GM15510 (cell line): ENCODE results near the gene TRIM45.

ENCODE experiments used
- POLR2A ChIP-seq: IDR thresholded peaks from 3 replicates; pipeline ENCODE4 v1.6.1; 2011; ENCODE audit warnings: borderline replicate concordance; ENCODE audit not compliant: insufficient read length; ENCODE audit errors: extremely low read depth

TRIM45 gene

DNA sequence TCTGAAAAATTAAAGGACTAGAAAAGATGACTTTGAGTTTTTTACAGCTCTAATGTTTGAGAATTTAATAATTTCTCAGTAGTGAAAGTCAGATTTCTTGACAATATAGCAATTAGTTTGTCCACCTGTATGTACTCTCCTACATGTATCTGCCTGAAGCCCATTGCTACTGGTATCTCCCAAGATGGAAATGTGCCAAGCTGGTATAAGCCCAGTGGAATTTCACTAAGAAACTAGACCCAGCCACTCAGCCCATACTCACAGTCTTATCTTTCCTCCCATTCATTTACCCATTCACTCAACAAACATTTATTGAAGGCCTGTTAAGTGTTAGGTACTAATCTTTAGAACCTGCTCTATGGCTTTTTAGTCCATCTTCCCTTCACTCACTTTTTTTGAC, 21.6 kb upstream of the TRIM45 start:
- no peak for TF ChIP-seq POLR2A

DNA sequence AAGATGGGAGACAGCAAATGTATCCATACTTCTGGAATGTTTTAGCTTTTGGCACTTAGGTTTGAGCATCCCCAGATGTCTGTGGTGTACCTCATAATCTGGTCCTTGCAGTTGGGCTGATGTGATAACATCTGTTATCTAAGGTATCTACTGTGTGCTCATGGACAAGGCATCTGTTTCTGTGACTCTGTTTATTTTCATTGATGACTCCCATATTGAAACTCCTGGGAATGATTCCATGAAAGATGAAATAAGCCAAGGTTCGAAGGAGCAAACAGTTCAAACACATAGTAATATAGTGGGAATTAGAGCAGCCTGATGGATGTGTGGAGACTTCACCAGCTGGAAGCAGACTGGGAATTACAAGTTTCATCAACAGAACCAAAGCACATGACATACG, 20.7 kb upstream of the TRIM45 start:
- TF ChIP-seq POLR2A = no peak

DNA sequence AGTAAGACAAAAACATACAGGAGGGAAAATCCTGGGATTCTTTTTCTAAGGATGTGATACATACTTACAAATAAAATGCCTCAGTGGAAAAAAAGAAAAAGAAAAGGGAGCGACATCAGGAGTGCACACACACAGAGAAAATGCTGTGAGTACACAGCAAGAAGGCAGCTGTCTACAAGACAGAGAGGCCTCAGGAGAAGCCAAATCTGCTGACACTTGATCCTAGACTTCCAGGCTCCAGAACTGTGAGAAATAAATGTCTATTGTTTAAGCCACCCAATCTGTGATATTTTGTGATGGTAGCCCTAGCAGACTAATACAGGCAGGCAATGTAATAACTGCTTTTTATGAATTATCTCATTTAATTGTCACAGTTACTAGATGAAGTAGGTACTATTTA, 17.0 kb upstream of the TRIM45 start:
- TF ChIP-seq POLR2A = no peak

DNA sequence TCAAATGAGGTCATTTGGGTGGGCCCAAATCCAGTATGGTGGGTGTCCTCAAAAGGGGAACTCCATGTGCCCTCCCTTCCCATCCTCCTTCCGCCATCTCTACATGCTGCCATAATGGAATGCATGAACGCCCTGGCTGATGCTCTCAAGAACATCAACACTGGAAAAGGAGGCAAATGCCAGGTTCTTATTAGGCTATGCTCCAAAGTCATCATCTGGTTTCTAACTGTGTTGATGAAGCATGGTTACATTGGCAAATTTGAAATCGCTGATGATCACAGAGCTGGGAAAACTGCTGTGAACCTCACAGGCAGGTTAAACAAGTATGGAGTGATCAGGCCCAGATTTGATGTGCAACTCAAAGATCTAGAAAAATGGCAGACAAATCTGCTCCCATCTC, 16.6 kb upstream of the TRIM45 start:
- no peak for TF ChIP-seq POLR2A

DNA sequence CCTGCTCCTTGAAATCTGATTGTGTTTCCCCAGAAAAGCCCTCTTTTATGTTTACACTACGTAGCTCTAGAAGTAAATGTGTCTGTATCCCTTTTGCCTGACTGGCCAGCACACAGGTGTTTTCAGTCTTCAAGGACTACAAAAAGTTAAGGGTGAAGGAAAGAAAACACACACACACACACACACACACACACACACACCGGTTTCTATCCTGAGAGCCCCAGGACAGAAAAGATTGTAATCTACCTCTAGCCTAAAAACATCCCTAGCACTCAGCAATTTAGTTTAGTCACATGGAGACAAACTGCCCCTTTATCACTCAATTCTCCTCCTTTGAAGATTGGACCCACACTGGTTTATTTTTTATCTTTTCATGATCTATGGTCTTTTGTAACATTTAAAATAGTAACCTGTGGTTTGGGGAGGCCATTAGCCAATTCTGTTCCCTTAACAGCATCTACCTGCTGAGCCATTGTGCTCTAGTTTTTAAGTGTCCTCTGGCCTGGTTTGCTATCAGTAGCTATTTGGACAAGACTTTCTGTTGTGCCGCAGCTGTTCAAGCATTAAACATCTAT, 15.8 kb upstream of the TRIM45 start:
- no peak for TF ChIP-seq POLR2A

DNA sequence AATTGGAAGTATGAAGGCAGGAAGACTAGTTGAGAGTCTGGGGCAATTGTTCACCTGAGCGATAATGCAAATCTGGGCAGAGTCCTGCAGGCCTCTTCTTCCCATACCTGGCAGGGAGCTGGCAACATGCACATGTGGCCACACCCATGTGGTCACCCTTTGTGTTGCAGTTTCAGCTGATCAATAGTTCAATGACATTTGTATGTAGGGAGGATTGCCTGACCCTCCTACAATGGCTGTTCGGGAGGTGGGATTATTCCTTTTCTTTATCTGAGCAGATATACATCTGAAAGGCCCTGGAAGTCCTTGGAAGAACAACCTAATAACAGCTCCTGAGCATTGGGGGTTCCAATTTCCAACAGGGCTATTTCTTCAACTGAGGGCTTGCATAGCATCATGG, 15.2 kb upstream of the TRIM45 start:
- no peak for TF ChIP-seq POLR2A

DNA sequence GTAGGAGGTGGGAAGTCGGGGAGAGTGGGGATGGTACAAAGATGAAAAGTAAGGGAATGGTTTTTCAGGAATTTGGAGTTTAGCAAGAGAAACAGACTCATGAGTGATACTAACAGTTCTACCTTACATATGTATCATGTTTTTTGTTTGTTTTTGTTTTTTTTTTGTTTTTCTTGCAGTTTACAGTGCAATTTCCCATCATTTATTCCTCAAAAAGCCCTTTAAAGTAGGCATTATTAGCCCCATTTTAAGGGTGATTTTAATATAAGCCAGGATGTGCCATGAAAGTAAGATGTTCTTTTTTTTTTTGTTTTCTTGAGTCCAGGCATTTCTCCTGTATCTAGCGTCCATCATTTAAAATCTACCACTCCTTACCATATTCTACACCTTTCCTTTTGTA, 13.8 kb upstream of the TRIM45 start:
- no peak for TF ChIP-seq POLR2A

DNA sequence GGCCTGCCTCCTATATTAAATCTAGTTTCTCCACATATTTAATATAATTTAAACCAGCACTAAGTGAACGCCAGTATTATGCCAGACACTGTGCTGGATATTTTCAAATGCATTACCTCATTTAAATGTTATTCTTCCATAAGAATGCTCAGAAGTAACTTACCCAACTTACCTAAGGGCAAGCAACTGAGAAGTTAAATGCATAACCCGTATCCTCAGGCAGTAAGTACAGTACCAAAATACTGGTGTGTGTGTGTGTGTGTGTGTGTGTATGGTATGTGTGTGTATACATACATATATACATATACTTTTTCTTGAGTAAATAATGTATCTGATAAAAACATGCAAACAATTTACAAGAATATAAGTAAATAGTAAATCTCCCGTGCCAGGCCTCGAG, 9.0 kb upstream of the TRIM45 start:
- no peak for TF ChIP-seq POLR2A

DNA sequence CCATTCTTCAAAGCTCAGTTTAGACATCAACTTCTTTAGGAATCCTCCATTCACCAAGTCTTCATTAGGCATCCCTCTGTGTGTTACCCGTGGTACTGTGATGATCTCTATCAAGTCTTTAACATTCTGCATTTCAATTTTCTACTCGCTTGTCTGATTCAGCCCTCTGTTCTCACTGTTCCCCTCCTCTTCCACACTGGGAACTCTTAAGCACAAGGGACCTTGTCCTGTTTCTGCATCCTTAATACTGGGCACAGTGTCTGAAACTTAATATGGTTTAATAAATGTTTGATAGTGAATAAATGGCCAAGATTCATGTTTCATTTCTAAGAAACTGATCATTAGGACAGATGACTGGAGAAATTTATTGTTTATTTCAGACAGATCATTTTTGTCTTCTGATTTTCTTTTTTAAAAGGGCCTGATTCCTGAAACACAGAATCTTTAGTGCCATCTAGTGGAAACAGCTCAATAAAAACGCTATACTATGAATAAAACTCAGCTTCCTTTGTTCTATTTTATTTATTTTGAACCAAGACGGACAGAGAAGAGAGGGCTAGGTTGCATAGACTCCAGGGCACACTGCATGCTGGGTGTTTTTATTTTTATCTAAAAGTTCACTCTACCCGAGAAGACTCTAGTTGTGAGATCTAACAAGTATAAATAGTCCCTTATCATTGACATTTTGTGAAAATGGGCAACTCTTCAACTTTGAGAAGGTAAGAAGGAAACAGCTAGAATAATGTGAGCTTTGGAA, 7.0 kb upstream of the TRIM45 start:
- no peak for TF ChIP-seq POLR2A

DNA sequence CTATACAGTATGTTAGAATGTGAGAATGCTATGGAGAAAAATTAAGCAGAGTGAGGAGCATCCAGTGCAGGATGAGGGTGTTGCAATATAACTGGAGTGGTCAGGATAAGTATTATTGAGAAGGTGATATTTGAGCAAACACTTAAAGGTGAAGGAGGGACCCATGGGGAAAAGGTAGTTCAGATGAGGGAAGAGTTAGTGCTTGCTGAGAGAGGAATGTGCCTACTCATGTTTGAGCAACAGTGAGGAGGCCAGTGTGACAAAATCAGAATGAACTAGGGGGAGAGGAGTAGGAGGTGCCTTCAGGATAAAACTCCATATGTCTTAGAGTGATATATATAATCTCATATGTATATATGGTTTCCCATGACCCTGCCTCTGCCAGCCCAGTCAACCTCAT, 6.2 kb upstream of the TRIM45 start:
- no peak for TF ChIP-seq POLR2A

DNA sequence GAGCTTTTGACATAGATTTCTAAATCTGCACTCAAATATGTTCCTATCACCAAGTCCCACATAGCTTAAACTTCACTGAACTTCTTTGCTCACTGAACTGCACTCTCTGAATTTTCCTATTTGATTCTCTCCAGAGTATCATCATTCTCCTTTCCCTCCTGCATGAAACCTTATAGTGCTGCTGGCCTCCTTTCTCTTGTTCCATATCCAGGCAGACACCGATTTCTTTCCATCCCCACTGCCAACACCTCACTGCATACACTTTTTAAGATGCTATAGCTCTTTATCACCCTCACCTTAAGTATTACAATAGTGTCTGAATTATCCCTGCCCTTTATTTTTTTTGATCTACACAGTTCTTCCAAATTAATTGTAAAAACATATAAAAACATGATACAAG, 3.1 kb upstream of the TRIM45 start:
- TF ChIP-seq POLR2A = no peak

DNA sequence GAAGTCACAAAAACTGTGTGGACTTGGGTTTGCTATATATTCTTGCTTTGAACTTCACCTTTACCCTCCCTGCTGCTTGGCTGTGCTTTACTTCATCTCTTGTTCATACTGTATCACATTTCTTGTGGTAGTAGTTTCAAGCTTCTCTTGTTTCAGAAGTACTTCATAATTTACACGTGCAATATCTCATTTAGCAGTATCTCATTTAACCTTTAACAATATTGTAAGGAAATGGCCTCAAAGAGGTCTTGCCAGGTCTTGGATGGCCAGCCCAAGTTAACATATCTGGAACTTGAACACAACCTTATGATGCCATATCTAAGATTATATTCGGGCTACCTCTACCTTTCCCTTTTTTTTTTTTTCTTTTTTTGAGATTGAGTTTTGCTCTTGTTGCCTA, 1.7 kb upstream of the TRIM45 start:
- no peak for TF ChIP-seq POLR2A

DNA sequence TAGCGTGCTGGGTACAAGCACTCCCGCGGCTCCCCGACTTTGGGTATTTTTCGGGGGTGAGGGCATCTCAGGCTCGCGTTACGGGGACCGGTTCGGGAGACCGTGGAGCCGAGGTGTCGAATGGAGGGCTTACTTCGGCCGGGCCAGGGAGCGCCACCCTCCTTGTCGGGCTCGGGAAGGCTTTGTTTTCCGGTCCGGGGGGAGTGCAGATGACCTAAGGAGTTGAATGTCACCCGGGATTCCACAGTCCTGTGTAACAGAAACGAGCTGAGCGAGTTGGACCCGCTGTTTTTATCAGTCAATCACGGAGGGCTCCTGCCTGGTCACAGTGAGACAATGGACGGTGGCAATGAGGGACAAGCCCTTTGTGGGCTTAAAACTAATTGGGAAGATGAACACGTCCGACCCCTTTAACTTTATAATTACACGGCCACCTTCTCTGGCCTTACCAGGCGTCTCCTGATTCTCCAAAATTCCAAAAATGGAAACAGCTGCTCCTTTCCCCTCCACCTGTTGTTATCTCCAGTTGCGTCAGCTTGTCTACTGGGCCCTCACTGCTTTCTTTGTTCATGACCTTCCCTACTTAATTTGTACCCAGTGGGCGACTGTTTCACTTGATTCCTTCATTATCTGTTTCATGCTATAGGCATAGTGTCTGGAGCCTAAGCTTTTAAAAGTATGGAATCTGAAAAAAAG, 929 bp upstream of the TRIM45 start:
- no peak for TF ChIP-seq POLR2A

DNA sequence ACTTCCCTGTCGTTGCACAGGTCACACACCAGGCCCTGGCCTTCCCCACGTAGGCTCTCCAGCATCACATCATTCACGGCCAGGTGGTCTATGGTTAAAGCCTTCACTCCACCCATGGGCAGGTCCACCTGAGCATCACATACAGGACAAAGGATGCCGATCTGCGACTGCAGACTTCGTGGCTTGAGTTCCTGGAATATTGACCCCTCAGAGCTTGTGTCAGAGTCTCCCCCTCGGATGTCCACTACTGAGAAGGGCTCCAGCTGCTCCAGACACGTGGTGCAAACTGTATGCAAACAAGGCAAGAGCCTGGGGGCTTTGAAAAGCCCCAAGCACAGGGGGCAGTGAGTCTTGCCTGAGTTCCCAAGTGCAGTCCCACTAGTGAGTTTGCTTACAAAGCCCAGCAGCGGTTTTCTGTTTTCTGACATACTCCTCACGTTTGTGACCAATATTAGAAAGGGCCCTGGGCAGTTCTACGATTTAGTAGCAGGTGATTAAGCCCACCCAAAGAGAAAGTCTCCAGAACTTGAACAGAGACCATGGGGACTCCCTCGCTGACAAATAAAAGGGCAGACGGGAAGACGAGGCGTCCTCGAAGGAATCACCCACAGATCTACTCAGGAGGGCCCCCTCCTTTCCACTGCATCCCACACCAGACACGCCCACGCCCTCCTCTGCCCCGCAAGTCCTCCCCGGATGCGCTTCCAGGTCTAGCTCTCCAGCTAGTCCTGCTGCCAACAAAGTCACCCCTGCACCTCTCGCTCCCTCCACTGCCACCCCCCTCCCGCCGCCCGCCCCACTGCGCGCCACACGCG, 568 bp downstream of the TRIM45 start:
- TF ChIP-seq POLR2A = no peak

DNA sequence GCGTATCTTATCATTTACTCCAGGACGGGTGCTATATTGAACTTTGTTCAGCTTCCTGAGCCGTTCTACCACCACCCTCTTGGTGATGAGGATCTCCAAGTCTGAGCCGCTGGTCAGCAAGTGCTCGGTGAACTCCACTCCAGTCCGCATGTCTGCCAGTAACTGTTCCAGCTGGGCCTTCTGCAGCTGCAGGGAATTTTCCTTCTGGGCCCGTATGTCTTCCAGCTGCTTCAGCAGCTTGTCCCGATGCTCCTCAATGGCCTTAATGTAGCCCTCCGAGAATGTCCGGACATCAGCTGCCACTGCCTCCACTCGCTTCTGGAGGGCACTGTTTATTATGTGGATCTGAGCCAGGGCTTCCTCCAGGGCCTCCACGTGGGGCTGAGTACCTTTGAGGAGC, 3.4 kb downstream of the TRIM45 start:
- TF ChIP-seq POLR2A = no peak
